Astrocyte (in vitro differentiated cells and primary cell): Measurements from ENCODE around the gene STIM1. TPM values are rescaled to one million over a fixed set of nuclear protein-coding genes. Genes with fewer than 3 reads are reported as not detected.

ENCODE experiments used
- total RNA-seq: library from RNA; stranded (reverse); gene quantifications from 2 replicates; pipeline ENCODE4 v1.2.1, GENCODE V29; 2021

The STIM1 gene
- total RNA-seq, 1 donor from 2014 or later: 42.9 TPM

Other genes with a start within 250 kb of the STIM1 start
- gene ART5, start 213.7 kb upstream of the STIM1 start, total RNA-seq: 4.1 and 8.3 TPM in 2 replicates
- not detected in 2 replicates for gene ART1, start 210.5 kb upstream of the STIM1 start, total RNA-seq
- 1.5 and 2.1 TPM in 2 replicates for gene CHRNA10, start 184.3 kb upstream of the STIM1 start, total RNA-seq
- 81.2 and 84.2 TPM in 2 replicates for gene NUP98, start 58.1 kb upstream of the STIM1 start, total RNA-seq
- 22.4 and 22.5 TPM in 2 replicates for gene PGAP2, start 47.1 kb upstream of the STIM1 start, total RNA-seq
- 54.5 and 54.7 TPM in 2 replicates for gene RHOG, start 14.7 kb upstream of the STIM1 start, total RNA-seq
- 22.0 and 26.2 TPM in 2 replicates for gene RRM1, start 239.1 kb downstream of the STIM1 start, total RNA-seq